ENCODE measurements around the gene CCDC88B.

CCDC88B gene

DNA sequence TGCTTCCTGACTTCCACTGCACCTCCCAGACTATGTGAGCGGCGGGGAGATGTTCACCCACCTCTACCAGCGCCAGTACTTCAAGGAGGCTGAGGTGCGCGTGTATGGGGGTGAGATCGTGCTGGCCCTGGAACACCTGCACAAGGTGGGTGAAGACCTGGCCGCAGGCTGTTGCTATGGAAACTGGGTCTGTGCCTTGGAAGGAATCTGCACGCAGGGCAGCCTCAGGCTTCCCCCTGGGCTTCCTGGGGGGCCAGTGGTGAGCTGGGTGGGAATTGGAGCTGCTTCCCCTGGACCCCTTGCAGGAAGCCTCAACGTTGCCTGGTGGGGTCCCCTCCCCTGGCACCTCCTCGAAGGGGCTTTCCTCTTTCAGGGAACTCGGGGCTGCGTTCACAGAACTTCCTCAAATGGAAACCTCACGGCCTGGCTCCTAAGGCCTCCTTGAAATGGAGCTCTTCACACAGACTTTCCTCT is 20.5 kb downstream of the CCDC88B start:
- no peak for DNase-seq

DNA sequence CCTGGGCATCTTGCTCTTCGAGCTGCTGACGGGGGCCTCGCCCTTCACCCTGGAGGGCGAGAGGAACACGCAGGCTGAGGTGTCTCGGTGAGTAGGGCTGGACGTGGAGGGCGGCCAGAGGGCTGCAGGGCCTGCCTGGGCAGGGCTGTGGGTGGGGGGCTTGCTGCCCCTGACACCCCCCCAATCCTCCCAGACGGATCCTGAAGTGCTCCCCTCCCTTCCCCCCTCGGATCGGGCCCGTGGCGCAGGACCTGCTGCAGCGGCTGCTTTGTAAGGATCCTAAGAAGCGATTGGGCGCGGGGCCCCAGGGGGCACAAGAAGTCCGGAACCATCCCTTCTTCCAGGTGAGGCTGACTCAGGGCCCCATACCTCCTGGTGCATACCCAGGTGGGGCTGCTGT is 21.7 kb downstream of the CCDC88B start:
- DNase-seq = no peak

DNA sequence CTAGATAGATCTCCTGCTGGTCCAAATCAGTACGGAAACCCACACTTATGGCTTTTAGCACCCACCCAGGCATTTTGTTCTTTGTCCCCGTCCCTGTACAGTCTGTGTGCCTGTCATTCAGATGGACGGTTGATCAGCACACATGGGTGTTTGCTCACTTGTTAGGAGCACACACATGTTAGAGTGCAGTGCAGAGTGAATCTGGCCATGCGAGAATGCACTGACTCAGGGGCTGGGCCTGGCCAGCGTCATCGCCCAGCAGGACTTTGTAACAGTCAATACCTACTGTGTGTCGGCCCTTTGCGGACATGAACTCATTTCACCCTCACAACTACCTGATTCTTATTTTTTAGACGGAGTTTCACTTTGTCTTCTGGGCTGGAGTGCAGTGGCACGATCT is 22.3 kb downstream of the CCDC88B start:
- DNase-seq = no peak

DNA sequence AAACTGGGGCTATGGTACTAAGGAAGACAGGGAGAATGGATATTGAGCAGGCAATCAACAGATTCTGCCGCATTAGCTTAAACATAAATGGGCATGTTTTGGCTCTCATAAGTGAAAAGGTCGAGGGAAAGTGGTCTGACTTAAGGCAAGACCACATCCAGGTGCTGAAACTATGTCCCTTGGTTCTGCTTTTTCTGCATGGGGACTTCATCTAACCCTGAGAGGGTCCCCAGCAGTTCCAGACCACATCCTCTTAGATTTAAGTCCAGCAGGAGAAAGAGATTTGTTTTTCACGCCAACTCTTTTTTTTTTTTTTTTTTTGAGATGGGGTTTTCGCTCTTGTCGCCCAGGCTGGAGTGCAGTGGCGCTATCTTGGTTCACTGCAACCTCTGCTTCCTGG is 24.4 kb downstream of the CCDC88B start:
- no peak for DNase-seq

DNA sequence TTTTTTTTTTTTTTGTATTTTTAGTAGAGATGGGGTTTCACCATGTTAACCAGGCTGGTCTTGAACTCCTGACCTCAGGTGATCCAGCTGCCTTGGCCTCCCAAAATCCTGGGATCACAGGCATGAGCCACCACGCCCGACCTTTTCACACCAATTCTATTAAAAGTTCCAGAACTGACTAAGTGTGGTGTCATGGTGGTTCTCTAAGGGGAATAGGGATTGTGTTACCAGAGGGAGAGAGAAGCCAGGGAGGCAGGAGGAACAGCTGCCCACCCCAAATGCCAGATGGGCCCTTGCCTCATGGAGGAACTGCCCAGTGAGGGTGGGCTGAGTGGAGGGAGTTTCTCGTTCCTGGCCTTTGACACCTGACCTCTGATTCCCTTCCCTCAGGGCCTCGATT is 24.9 kb downstream of the CCDC88B start:
- DNase-seq = no peak

DNA sequence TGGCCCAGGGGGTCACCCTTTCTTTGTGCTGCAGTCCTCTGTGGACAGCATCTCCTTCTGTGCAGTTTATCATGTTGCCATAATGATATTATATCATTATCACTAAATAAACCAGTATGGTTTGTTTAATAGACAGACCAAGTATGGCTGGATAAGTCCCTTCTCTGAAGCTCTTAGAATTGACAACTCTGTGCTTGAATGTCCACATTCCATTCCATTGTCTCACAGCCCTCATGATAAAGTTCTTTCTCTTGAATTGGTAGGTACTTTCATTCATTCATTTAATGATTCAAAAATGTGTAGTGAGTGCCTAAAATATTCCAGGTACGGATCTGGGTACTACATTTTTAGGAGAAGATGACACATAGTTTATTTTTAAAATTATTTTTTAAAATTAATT is 26.7 kb downstream of the CCDC88B start:
- DNase-seq = no peak

DNA sequence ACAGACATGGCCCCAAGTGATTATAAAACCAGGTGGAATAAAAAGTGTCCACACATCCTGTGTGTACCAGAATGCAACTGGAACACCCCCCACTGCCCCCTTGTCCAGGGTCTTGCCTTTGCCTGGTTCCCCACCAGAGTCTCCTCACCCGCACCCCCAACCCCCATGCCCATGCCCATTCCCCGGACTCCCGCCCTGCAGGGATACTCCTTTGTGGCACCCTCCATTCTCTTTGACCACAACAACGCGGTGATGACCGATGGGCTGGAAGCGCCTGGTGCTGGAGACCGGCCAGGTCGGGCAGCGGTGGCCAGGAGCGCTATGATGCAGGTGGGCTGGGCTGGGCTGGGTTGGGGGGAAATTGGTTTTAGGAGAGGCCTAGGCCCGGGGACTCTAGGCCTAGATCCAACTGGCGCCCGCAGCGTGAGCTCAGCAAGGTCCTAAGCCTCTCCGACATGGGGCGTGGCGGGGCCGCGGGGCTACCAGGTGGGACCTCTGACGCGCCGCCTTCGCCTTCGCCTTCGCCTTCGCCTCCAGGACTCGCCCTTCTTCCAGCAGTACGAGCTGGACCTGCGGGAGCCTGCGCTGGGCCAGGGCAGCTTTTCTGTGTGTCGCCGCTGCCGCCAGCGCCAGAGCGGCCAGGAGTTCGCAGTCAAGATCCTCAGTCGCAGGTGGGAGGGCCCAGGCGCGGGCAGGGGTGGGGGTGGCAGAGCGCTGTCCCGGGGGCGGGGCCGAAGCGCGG is 28.1 kb downstream of the CCDC88B start:
- DNase-seq = no peak

DNA sequence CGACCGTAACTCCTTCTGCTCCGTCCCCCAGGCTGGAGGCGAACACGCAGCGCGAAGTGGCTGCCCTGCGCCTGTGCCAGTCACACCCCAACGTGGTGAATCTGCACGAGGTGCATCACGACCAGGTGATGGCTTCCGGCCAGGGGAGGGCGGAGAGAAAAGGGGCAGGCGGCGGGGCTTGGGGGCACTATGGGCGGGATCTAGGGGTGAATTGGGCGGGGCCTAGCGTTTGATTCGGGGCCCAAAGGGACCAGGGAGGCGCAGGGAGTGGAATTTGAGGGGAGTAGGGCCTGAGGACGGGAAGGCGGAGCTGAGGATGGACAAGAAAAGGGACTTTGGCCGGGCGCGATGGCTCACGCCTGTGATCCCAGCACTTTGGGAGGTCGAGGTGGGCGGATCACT is 28.7 kb downstream of the CCDC88B start:
- DNase-seq = no peak

DNA sequence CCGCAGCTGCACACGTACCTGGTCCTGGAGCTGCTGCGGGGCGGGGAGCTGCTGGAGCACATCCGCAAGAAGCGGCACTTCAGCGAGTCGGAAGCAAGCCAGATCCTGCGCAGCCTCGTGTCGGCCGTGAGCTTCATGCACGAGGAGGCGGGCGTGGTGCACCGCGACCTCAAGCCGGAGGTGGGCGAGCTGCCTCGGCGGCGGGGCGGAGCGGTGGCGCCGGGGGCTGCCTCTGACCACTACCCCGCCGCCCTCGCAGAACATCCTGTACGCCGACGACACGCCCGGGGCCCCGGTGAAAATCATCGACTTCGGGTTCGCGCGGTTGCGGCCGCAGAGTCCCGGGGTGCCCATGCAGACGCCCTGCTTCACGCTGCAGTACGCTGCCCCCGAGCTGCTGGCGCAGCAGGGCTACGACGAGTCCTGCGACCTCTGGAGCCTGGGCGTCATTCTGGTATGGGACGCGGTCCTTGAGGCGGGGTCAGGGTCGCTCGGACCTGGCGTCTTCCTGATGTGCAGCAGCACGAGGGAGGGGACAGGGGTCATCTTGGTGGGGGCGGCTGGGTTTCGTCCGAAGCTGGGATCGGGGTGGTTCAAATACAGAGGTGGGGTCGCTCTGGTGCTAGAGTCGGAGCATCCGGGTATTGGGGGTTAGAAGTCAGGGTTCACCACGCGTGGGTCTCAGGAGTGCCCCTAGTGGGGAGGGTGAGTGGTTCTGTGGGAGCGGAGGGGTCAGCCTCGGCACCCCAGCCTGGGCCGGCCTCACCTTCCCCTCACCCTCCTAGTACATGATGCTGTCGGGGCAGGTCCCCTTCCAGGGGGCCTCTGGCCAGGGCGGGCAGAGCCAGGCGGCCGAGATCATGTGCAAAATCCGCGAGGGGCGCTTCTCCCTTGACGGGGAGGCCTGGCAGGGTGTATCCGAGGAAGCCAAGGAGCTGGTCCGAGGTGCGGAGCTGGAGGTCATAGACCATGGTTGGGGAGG is 29.7 kb downstream of the CCDC88B start:
- no peak for DNase-seq

DNA sequence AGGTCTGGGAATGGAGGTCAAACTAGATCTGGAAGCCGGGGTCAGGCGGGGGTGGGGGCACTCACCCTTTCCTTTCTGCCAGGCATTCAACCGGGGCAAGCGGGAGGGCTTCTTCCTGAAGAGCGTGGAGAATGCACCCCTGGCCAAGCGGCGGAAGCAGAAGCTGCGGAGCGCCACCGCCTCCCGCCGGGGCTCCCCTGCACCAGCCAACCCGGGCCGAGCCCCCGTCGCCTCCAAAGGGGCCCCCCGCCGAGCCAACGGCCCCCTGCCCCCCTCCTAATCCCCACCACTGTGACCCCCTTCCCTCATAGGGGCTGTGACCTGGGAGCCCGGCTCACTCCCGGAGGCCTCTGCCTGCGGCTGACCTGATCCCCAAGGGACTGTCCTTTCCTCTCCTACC is 31.2 kb downstream of the CCDC88B start:
- no peak for DNase-seq

DNA sequence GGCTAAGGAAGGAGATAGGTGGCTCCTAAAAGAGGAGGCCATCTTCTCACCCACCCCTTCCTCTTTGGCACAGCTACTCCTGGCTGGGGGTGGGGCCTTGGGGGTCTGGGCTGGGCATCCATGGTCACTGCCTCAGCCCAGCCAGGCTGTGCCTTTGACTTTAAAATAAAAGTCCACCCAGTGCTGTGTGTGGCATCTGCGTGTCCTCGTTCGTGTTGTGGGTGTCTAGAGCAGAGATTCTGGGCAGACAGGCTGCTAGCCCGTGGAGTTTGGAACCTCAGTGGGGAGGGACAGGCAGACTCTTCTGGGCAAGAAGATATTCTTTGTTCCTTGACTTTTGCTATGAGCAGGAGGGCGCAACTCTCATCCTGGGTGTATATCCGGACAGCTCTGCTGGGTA is 32.0 kb downstream of the CCDC88B start:
- DNase-seq = no peak

DNA sequence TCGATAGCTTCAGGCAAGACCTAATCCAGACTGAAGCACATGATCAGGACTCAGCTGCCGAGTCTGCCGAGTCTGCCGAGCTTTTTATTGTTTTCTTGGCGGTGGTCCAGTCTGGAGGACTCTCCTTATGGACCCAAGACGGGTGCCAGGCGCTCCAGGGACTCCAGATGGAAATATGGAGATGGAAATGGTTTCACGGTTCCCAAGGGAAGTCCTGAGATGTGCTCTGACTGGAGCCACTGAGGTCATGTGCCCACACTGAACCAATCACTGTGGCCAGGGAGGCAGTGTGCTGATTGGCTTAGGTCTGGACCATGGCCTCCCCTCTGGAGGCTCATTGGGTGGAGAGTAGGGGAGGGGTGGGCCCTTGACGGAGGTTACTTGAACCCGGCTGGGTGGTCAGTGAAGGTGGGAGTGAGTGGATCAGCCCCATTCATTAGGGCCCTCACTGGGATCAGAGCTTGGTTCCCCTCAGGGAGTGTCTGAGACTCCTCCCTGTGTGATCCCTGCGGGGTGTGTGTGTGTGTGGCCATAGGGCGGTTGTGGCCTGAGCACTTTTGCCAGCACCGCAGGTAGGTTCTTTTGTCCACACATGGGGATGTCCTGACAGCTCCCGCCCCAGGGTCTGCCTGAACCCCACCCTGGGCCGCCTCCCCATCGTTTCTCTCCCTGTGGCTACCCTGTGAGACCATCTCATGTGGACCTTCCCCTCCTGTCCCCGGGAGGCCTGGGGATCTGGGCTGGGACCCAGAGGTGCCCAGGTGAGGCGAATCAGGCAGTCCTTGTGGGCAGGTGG is 33.0 kb downstream of the CCDC88B start:
- DNase-seq = peak; percentile 96

DNA sequence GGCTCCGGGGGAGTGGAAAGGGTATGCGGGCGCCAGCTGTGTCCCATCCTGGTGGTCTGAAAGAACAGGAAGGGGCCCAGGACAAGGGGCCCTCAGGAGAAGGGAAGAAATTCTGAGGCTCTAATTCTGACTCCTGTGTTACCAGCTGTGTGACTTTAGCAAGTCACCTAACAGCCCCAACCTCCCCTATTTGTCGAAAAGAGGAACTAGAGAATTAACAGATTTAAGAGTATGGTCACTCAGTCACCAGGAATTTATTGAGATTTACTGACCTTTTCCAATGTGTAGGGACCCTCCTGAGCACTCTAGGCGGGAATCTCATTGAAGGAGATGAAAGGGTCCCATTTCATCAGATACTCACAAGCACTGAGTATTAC is 33.6 kb downstream of the CCDC88B start:
- DNase-seq = no peak

DNA sequence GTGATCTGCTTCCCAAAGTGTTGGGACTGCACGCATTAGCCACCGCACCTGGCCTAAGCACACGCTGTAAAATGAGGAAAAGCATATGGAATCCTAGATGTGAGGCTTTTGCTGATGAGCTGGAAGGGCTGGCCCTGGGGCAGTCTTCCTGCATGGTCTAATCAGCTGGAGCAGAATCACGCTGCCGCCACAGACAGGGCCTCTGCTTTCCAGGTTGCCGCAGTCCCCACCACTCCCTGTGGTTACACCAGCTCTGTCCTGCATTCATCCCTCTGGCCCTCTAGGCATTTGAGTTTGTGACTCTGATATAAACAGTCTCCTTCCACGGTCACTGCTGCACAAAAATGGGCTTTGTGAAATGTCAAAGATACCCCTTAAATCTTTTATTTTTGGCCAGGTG is 36.1 kb downstream of the CCDC88B start:
- no peak for DNase-seq

DNA sequence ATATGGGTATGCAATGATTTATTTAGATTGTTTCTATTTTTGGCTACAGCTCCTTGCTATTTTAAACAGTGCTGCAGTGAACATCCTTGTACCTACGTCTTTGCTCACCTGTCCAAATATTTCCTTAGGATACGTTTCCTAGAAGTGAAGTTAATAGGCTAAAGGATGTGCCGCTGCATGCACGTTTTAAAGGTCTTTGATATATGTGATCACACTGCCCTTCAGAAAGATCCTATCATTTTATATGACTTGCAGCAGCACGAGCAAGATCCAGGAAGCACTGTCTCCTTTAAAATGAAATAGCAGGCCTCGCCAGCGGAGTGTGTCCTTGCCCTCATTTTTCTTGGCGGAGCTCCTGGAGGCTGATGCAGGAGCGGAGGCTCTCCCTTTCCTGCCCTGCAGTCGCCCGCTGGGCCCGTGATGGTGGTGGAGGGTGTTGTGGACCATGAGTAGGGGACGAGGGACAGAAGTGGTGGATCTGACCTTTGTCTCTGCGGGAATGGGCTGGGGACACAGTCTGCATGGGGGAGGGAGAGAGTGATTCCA is 38.4 kb downstream of the CCDC88B start:
- no peak for DNase-seq

DNA sequence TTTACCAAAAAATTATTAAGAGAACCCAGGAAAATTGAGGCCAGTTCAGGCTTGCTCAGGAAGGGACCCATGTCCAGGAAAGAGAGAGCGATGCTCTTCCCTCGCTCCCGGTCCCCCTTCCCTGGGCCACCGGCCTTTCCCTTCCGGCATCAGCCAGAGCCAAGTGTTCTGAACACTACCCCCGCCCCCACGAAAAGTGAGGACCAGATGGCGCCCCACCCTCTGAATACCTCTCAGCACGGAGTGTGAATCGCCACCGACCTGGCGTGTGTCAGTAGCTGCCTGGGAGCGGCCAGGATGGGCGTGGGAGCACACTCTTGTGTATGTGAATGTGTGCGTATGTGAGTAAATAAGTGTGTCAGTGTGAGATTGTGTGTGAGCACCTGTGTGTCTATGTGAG is 39.2 kb downstream of the CCDC88B start:
- DNase-seq = no peak

DNA sequence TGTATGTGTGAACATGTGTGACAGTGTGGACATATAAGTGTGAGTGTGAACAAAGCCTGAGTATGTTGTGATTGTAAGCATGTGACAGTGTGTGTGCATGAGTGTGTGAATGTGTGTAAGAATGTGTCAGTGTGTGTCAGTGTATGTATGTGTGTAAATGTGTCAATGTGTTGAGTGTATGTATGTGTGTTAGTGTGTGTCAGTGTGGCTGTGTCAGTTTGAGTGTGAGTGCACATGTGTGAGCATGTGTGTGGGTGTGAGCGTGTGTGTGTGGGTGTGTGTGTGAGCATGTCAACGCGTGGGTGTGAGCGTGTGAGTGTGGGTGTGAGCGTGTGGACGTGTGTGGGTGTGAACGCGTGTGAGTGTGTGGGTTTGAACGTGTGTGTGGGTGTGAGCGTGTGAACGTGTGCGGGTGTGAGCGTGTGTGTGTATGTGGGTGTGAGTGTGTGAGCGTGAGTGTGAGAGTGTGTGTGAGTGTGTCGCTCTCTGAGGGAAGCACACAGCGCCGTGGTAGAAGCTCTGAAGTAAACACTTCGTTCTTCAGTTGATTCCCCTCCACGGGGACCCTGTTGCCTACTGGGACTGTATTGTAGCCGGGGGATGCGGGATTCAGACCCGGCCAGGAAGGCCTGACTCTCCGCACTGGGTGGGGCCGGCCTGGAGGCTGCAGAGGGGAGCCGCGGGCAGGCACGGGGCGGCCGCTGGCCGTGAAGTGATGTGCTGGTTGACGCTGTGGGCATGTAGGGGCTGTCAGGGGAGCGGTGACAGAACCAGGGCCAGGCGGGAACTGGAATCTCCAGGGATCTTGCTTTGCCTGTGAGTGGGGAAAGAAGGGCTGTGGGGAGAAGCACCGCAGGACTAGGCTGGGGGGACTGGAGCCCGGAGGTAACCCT is 40.1 kb downstream of the CCDC88B start:
- no peak for DNase-seq

DNA sequence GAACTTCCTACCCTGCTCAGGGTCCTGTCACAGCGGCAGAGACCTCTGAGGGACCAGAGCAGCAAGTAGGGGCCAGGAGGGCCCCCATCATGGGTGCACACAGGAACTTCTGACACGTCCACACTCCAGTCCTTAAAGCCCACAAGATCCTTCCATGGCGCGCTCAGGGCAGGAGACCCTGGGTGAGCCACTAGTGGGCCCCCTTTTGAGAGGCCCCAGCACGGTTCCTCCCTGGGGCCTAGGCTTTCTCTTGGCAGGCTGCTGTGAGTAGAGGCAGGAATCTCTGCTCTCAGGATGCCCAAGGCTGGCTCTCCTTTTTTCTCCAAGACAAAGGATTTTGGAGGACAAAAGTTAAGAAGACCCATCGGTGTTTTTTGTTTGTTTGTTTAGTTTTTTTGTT is 41.3 kb downstream of the CCDC88B start:
- DNase-seq = no peak

DNA sequence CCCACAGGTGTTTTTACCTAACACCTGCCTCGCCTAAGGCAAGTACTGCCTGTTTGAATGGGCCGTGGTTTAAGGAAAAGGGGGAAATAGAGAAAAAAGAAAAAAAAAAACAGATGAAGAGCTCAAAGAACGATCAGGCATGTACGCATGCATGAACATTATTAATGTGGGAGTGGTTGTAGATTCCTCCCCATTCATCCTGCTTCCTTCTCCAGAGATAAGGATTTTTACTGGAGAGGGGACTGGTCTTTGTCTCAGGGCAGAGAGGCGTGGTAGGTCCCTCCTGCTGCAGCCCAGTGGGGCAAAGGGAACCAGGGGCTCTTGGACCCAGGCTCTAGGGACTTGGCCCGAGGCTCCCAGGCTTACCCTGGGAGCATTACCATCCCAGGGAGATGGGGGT is 42.0 kb downstream of the CCDC88B start:
- DNase-seq = no peak

DNA sequence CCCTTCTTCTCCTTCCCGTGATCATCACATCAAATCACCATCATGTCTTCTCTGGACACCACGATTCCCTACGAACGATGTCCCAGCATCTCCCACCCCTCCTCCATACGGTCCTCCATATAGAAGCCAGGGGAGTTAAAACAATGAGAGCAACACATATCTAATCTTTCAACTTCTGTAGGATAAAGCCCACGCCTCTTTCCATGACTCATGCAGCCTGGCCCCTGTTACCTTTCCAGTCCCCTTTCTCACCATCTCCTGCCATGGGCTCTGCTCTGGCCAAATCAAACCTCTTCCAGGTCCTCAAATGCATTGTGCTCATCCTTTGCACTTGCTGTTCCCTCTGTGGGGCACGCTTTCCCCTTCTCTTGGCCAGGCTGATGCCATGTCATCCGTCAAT is 42.6 kb downstream of the CCDC88B start:
- DNase-seq = no peak

DNA sequence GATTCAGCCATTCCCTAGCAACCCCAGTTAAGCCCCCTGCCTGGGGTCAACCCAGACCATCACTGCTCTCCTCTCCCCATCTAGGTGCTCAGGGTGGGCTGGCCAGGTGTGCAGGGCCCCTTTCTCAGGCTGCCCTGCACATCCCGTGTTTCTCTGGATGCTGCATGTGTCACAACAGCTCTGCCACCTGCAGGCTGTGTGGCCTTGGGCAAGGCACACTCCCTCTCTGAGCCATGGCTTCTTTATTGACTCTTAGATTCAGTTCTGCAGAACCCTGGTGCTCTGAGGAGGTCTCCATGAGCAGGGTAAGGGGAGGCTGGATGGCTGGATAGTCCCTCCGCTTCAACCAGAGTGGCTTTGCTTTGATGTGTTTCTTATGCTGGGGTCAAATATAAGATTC is 43.6 kb downstream of the CCDC88B start:
- DNase-seq = no peak
